ENCODE measurements around the gene RPL38. TPM values are rescaled to one million over a fixed set of nuclear protein-coding genes. Genes with fewer than 3 reads are reported as not detected.

The RPL38 gene
- polyA plus RNA-seq, 2 of the 4 experiments (the other 2 are of a cell fraction) = 3,205 to 4,133 TPM

DNA sequence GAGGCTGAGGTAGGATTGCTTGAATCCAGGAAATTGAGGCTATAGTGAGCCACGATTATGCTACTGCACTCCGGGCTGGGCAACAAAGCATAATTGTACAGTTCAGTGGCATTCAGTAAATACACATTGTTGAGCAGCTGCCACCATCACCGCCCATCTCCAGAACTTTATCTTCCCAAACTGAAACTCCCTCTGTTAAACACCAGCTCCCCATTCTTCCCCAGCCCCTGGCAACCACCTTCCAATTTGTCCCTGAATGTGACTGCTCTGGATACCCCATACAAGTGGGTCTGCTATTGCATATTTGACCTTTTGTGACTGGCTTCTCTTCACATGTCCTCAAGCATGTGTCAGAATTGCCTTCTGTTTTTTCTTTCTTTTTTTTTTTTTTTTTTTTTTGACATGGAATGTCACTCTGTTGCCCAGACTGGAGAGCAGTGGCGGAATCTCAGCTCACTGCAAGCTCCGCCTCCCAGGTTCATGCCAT is 2.9 kb downstream of the RPL38 start:
- H3K4me2 ChIP-seq = peak overlapping the region; percentile 92

DNA sequence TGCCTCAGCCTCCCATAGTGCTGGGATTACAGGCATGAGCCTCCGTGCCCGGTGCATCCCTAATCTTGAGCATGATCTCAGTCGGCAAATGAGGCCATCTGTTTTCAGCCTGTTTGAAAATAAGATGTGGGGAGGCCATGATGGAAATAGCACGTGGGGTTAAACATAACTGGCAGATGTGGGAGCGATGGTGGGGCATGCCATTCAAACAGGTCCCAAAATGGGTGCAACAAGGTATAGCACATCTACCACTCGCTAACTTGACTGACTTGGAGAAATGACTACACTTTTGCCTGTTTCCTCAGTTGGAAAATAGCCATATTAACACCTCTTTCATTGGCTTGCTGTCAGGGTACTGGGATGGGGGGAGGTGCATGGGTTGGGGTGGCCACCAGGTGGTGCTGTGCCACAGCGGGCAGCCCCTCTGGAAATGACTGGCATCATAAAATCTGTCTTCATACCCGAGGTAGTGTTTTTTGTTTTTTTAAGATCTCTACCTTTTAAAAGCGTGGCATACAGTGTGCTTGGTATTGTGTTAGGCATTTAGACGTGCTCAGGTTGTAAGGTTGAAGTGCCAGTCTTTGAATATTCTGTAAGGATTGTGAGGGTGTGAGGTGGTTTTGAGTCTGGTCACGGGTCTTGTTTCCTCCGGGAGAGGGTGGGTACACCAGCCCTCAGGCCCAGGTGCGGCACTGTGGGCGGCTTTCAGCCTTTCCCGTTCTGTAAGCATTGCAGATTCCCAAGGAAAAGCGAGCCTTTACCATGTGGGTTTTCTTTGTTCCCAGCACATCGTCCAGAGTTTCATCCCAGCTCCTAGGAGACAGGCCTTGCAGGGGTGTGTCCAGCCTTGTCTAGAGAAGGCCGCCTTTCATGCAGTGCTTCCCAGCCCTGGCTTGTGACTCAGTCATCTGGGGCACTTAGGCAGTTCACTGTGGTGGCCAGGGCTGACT is 7.0 kb downstream of the RPL38 start:
- Histone ChIP-seq H3K9me3 (no peaks in the 10 kb centered on the region), H3K4me3 (no peak overlapping the region), H3K4me1 (peaks cover 56% of the 10 kb centered on the region), H3K4me2 (no peak overlapping the region), H3K27ac (peak overlapping the region in 1 of 2 experiments; percentile 29; a peak in 3 of 6 replicates)
- 61% methylated on average over 18 of the region's 18 CpGs for WGBS (ENCODE audit: missing lambda C conversion rate)
- FAIRE-seq (no peak), DNase-seq (ENCODE audit: low read depth in 1 of 2, low spot score in 1 of 2) (peak; percentile 69 to 95), ATAC-seq (peak; percentile 18 to 48; a peak in 5 of 6 replicates)
- POLR2A ChIA-PET = no interaction called here
- CTCF ChIA-PET = interaction anchor here (0.7 to 8.6 kb wide), 12 partner anchors 8 to 153 kb away, joined by 3 to 62 read pairs (median 4); partner anchors contain the start of gene BTBD17
- TF ChIP-seq ATOH8 (CRISPR knock-in tag; IDR thresholded peaks at IDR 0.05; ENCODE audit: low read depth) (no peak; the same call in 1 of the 2 replicates), MAFK (IDR thresholded peaks at IDR 0.05; ENCODE audit: partially characterized antibody) (no peak), POLR2A (IDR thresholded peaks at IDR 0.05; ENCODE audit: low read length) (no peak), HEYL (CRISPR knock-in tag; IDR thresholded peaks at IDR 0.05) (no peak), FOXS1 (CRISPR knock-in tag; IDR thresholded peaks at IDR 0.05) (no peak), PHF8 (IDR thresholded peaks at IDR 0.05; ENCODE audit: borderline replicate concordance, low read depth) (no peak), EHMT2 (IDR thresholded peaks at IDR 0.05; ENCODE audit: low read depth) (no peak), SMC3 (IDR thresholded peaks at IDR 0.05) (peak; percentile 46; the same call in 2 of the 3 replicates), TP53 (CRISPR knock-in tag; IDR thresholded peaks at IDR 0.05) (peak; percentile 81; the same call in 1 of the 2 replicates), RFX5 (IDR thresholded peaks at IDR 0.05) (0 out of 2 replicates have a peak, but pooled peaks have one; percentile 30), HOXA7 (CRISPR knock-in tag; IDR thresholded peaks at IDR 0.05) (peak; percentile 97), TFCP2L1 (CRISPR knock-in tag; IDR thresholded peaks at IDR 0.05) (peak; percentile 83; the same call in 1 of the 2 replicates), HDAC2 (IDR thresholded peaks at IDR 0.05) (no peak), RNF2 (IDR thresholded peaks at IDR 0.05; ENCODE audit: borderline replicate concordance, low read depth) (no peak), MAX (IDR thresholded peaks at IDR 0.05) (peak; percentile 68; the same call in 1 of the 2 replicates), ELK1 (IDR thresholded peaks at IDR 0.05; ENCODE audit: low read depth, low read length) (no peak), EHF (CRISPR knock-in tag; IDR thresholded peaks at IDR 0.05) (peak; percentile 56; the same call in 1 of the 2 replicates), RARB (CRISPR knock-in tag; IDR thresholded peaks at IDR 0.05) (peak; percentile 89)
- TF ChIP-seq, protein P1, sequence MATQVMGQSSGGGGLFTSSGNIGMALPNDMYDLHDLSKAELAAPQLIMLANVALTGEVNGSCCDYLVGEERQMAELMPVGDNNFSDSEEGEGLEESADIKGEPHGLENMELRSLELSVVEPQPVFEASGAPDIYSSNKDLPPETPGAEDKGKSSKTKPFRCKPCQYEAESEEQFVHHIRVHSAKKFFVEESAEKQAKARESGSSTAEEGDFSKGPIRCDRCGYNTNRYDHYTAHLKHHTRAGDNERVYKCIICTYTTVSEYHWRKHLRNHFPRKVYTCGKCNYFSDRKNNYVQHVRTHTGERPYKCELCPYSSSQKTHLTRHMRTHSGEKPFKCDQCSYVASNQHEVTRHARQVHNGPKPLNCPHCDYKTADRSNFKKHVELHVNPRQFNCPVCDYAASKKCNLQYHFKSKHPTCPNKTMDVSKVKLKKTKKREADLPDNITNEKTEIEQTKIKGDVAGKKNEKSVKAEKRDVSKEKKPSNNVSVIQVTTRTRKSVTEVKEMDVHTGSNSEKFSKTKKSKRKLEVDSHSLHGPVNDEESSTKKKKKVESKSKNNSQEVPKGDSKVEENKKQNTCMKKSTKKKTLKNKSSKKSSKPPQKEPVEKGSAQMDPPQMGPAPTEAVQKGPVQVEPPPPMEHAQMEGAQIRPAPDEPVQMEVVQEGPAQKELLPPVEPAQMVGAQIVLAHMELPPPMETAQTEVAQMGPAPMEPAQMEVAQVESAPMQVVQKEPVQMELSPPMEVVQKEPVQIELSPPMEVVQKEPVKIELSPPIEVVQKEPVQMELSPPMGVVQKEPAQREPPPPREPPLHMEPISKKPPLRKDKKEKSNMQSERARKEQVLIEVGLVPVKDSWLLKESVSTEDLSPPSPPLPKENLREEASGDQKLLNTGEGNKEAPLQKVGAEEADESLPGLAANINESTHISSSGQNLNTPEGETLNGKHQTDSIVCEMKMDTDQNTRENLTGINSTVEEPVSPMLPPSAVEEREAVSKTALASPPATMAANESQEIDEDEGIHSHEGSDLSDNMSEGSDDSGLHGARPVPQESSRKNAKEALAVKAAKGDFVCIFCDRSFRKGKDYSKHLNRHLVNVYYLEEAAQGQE (IDR thresholded peaks at IDR 0.05) = no peak
- TF ChIP-seq, protein P2, sequence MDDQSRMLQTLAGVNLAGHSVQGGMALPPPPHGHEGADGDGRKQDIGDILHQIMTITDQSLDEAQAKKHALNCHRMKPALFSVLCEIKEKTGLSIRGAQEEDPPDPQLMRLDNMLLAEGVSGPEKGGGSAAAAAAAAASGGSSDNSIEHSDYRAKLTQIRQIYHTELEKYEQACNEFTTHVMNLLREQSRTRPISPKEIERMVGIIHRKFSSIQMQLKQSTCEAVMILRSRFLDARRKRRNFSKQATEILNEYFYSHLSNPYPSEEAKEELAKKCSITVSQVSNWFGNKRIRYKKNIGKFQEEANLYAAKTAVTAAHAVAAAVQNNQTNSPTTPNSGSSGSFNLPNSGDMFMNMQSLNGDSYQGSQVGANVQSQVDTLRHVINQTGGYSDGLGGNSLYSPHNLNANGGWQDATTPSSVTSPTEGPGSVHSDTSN (IDR thresholded peaks at IDR 0.05) = peak; percentile 28
- TF ChIP-seq, protein P3, sequence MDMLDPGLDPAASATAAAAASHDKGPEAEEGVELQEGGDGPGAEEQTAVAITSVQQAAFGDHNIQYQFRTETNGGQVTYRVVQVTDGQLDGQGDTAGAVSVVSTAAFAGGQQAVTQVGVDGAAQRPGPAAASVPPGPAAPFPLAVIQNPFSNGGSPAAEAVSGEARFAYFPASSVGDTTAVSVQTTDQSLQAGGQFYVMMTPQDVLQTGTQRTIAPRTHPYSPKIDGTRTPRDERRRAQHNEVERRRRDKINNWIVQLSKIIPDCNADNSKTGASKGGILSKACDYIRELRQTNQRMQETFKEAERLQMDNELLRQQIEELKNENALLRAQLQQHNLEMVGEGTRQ (IDR thresholded peaks at IDR 0.05) = no peak

More for the DNA sequence above, 2.9 kb downstream of the RPL38 start:
- DNase-seq (ENCODE audit: low read depth in 1 of 2, low spot score in 1 of 2) = no peak
- CTCF ChIA-PET = interaction anchor here (0.6 to 3.8 kb wide), 5 partner anchors 7 to 920 kb away, joined by 3 to 33 read pairs (median 3); no protein-coding TSS in a partner anchor
- 0 out of 2 replicates have a peak, but pooled peaks have one; percentile 61 for TF ChIP-seq HOXA7 (CRISPR knock-in tag; IDR thresholded peaks at IDR 0.05)
- TF ChIP-seq CHD2 (IDR thresholded peaks at IDR 0.05; ENCODE audit: low read length, partially characterized antibody) = no peak
- 0 out of 2 replicates have a peak, but pooled peaks have one; percentile 23 for TF ChIP-seq RARB (CRISPR knock-in tag; IDR thresholded peaks at IDR 0.05)
- TF ChIP-seq, protein P4, sequence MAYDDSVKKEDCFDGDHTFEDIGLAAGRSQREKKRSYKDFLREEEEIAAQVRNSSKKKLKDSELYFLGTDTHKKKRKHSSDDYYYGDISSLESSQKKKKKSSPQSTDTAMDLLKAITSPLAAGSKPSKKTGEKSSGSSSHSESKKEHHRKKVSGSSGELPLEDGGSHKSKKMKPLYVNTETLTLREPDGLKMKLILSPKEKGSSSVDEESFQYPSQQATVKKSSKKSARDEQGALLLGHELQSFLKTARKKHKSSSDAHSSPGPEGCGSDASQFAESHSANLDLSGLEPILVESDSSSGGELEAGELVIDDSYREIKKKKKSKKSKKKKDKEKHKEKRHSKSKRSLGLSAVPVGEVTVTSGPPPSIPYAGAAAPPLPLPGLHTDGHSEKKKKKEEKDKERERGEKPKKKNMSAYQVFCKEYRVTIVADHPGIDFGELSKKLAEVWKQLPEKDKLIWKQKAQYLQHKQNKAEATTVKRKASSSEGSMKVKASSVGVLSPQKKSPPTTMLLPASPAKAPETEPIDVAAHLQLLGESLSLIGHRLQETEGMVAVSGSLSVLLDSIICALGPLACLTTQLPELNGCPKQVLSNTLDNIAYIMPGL (CRISPR knock-in tag; IDR thresholded peaks at IDR 0.05; ENCODE audit: borderline replicate concordance) = no peak
- Histone ChIP-seq H3K4me1 (peaks cover 62% of the 10 kb centered on the region), H3K27ac (no peak overlapping the region), H3K4me3 (no peak overlapping the region), H3K9me3 (no peaks in the 10 kb centered on the region)
- WGBS (ENCODE audit: missing lambda C conversion rate) = 89% methylated on average over 5 of the region's 5 CpGs
- no peak for FAIRE-seq
- ATAC-seq = no peak
- POLR2A ChIA-PET = interaction anchor here (0.7 kb wide), 1 partner anchor 92 kb away, joined by 6 read pairs; no protein-coding TSS in a partner anchor

Measured in A549 (cell line).